ENCODE results near the gene RRM1. TPM values are rescaled to one million over a fixed set of nuclear protein-coding genes. Genes with fewer than 3 reads are reported as not detected.

Gene RRM1
- total RNA-seq, 1 experiment from 2014 or later: 184 TPM

- no peaks in the 10 kb centered on the region for H3K36me3 ChIP-seq (ENCODE audit: insufficient read depth, low read length, poor library complexity, severe bottlenecking)
- ChIA-PET POLR2A (ENCODE audit: low non-redundant PET) (no interaction called here), CTCF (interaction anchor here (3.0 to 3.2 kb wide), 2 partner anchors 216 to 222 kb away, joined by 31 to 43 read pairs; partner anchors contain the start of gene STIM1)
- H3K4me1 ChIP-seq (ENCODE audit: insufficient read depth, low read length, poor library complexity, severe bottlenecking): peaks cover 8% of the 10 kb centered on the region
- no peaks in the 10 kb centered on the region for H3K9me3 ChIP-seq (ENCODE audit: low read depth, low read length, poor library complexity, severe bottlenecking)
- no peak overlapping the region for H3K4me3 ChIP-seq (ENCODE audit: low read depth, low read length, poor library complexity, severe bottlenecking)
- no peaks in the 10 kb centered on the region for H3K27me3 ChIP-seq (replicated peaks; ENCODE audit: insufficient read depth, low read depth, low read length, poor library complexity)
- TF ChIP-seq CTCF (conservative IDR thresholded peaks at IDR 0.05; ENCODE audit: low read depth, low read length): no peak
- TF ChIP-seq EZH2 (IDR thresholded peaks at IDR 0.05; ENCODE audit: borderline replicate concordance, low read depth, low read length, poor library complexity, severe bottlenecking): no peak
- BruUV-seq (replicated peaks): no TSS peak
- H3K27ac ChIP-seq (ENCODE audit: low read depth, low read length, poor library complexity, severe bottlenecking): no peak overlapping the region
- DNase-seq (ENCODE audit: low spot score): no peak
- intact Hi-C loops (cut with micrococcal nuclease; ENCODE audit: unreplicated experiment): no loop called here
Observed at GRCh38 chr11:4071325-4071724, 23.3 kb upstream of the RRM1 start.

- TF ChIP-seq EZH2 (IDR thresholded peaks at IDR 0.05; ENCODE audit: borderline replicate concordance, low read depth, low read length, poor library complexity, severe bottlenecking) (no peak), CTCF (conservative IDR thresholded peaks at IDR 0.05; ENCODE audit: low read depth, low read length) (no peak)
- Histone ChIP-seq H3K9me3 (ENCODE audit: low read depth, low read length, poor library complexity, severe bottlenecking) (no peaks in the 10 kb centered on the region), H3K4me1 (ENCODE audit: insufficient read depth, low read length, poor library complexity, severe bottlenecking) (peaks cover 12% of the 10 kb centered on the region), H3K27ac (ENCODE audit: low read depth, low read length, poor library complexity, severe bottlenecking) (no peak overlapping the region), H3K4me3 (ENCODE audit: low read depth, low read length, poor library complexity, severe bottlenecking) (no peak overlapping the region), H3K27me3 (replicated peaks; ENCODE audit: insufficient read depth, low read depth, low read length, poor library complexity) (no peaks in the 10 kb centered on the region), H3K36me3 (ENCODE audit: insufficient read depth, low read length, poor library complexity, severe bottlenecking) (no peaks in the 10 kb centered on the region)
- no peak for DNase-seq (ENCODE audit: low spot score)
- CTCF ChIA-PET: interaction anchor here (1.6 to 3.2 kb wide), 3 partner anchors 15 to 222 kb away, joined by 3 to 43 read pairs (median 31); partner anchors contain the start of gene STIM1
- BruUV-seq (replicated peaks): no TSS peak
- intact Hi-C loops (cut with micrococcal nuclease; ENCODE audit: unreplicated experiment): loop anchor here (1.0 kb wide), 2 partner anchors 218 to 223 kb away; no protein-coding TSS in a partner anchor
- POLR2A ChIA-PET (ENCODE audit: low non-redundant PET): no interaction called here
Observed at GRCh38 chr11:4071914-4072313, 22.7 kb upstream of the RRM1 start.

- no peaks in the 10 kb centered on the region for H3K27me3 ChIP-seq (replicated peaks; ENCODE audit: insufficient read depth, low read depth, low read length, poor library complexity)
- H3K4me3 ChIP-seq (ENCODE audit: low read depth, low read length, poor library complexity, severe bottlenecking): no peak overlapping the region
- no peaks in the 10 kb centered on the region for H3K36me3 ChIP-seq (ENCODE audit: insufficient read depth, low read length, poor library complexity, severe bottlenecking)
- no peak overlapping the region for H3K27ac ChIP-seq (ENCODE audit: low read depth, low read length, poor library complexity, severe bottlenecking)
- H3K4me1 ChIP-seq (ENCODE audit: insufficient read depth, low read length, poor library complexity, severe bottlenecking): peaks cover 12% of the 10 kb centered on the region
- CTCF ChIA-PET: interaction anchor here (0.6 to 3.2 kb wide), 6 partner anchors 8 to 232 kb away, joined by 3 to 43 read pairs (median 4); partner anchors contain the start of genes RHOG and STIM1
- intact Hi-C loops (cut with micrococcal nuclease; ENCODE audit: unreplicated experiment): loop anchor here (1.0 kb wide), 2 partner anchors 218 to 223 kb away; no protein-coding TSS in a partner anchor
- H3K9me3 ChIP-seq (ENCODE audit: low read depth, low read length, poor library complexity, severe bottlenecking): no peaks in the 10 kb centered on the region
- BruUV-seq (replicated peaks): no TSS peak
- POLR2A ChIA-PET (ENCODE audit: low non-redundant PET): no interaction called here
- DNase-seq (ENCODE audit: low spot score): peak; percentile 79
- TF ChIP-seq EZH2 (IDR thresholded peaks at IDR 0.05; ENCODE audit: borderline replicate concordance, low read depth, low read length, poor library complexity, severe bottlenecking) (no peak), CTCF (conservative IDR thresholded peaks at IDR 0.05; ENCODE audit: low read depth, low read length) (peak; percentile 73)
Observed at GRCh38 chr11:4072668-4073285, 21.8 kb upstream of the RRM1 start.

Measured in A673 (cell line).